Smooth muscle cell (in vitro differentiated cells): Measurements from ENCODE around the gene PCP4. TPM values are rescaled to one million over a fixed set of nuclear protein-coding genes. Genes with fewer than 3 reads are reported as not detected.

Experiments used
- DNase-seq: peaks from one replicate; lab custom pipeline; 2025; ENCODE audit not compliant: unreplicated experiment; lab: John Stamatoyannopoulos, UW
- H2AFZ ChIP-seq: fragments of 200-600 bp; sonication (generic); 2 replicates; pipeline ENCODE4 v1.6.0; 2016; ENCODE audit warnings: antibody characterized with exemption, low read depth, mild to moderate bottlenecking
- H3F3A ChIP-seq: fragments of 200-600 bp; sonication (generic); 2 replicates; pipeline ENCODE4 v1.6.0; 2017; ENCODE audit warnings: antibody characterized with exemption, low read depth
- H3K27ac ChIP-seq: fragments of 200-600 bp; sonication (generic); 2 replicates; pipeline ENCODE4 v1.5.1; 2016; ENCODE audit warnings: low read depth, mild to moderate bottlenecking
- H3K27me3 ChIP-seq: fragments of 200-600 bp; sonication (generic); 2 replicates; pipeline ENCODE4 v1.6.1; 2016; ENCODE audit warnings: low read depth, mild to moderate bottlenecking
- H3K36me3 ChIP-seq: fragments of 200-600 bp; sonication (generic); 2 replicates; pipeline ENCODE4 v1.5.1; 2016; ENCODE audit warnings: low read depth
- H3K4me1 ChIP-seq: fragments of 200-600 bp; sonication (generic); 2 replicates; pipeline ENCODE4 v1.5.1; 2016; ENCODE audit warnings: low read depth
- H3K4me2 ChIP-seq: fragments of 200-600 bp; sonication (generic); 2 replicates; pipeline ENCODE4 v1.6.0; 2016; ENCODE audit warnings: mild to moderate bottlenecking
- H3K4me3 ChIP-seq: fragments of 200-600 bp; sonication (generic); 2 replicates; pipeline ENCODE4 v1.5.1; 2016; ENCODE audit warnings: mild to moderate bottlenecking
- H3K79me2 ChIP-seq: fragments of 200-600 bp; sonication (generic); 2 replicates; pipeline ENCODE4 v1.6.0; 2016; ENCODE audit warnings: low read depth, mild to moderate bottlenecking
- H3K9ac ChIP-seq: fragments of 200-600 bp; sonication (generic); 2 replicates; pipeline ENCODE4 v1.6.0; 2016; ENCODE audit warnings: low read depth
- H3K9me3 ChIP-seq: fragments of 200-600 bp; sonication (generic); replicated peaks from 2 replicates; pipeline ENCODE4 v1.5.1; 2016; ENCODE audit warnings: low read depth
- H4K20me1 ChIP-seq: fragments of 200-600 bp; sonication (generic); 2 replicates; pipeline ENCODE4 v1.6.0; 2016; ENCODE audit warnings: low read depth
- WGBS: methylation state at CpG from one replicate; pipeline ENCODE4 v1.1.7; 2016; ENCODE audit warnings: low lambda C conversion rate; 5-methylcytosine and 5-hydroxymethylcytosine counted together
- polyA plus RNA-seq: library from polyadenylated mRNA; unstranded; fragments of >200 nt; fragmentation: Nextera tagmentation; extraction: Ambion mirVana; gene quantifications from 2 replicates; pipeline ENCODE4 v1.2.1, GENCODE V29; 2016
- total RNA-seq: library from RNA; depleted of rRNA; stranded (reverse); fragments of >200 nt; gene quantifications from 2 replicates; pipeline ENCODE4 v1.2.3, GENCODE V29; 2014
- TF ChIP-seq, protein P1 (sequence below): fragments of 200-600 bp; sonication (generic); IDR thresholded peaks from 2 replicates; pipeline ENCODE4 v1.5.1; 2017; ENCODE audit warnings: borderline replicate concordance, mild to moderate bottlenecking, antibody characterized with exemption; ENCODE audit not compliant: insufficient read depth, poor library complexity, severe bottlenecking

The PCP4 gene
- total and polyA plus RNA-seq, 2 experiments from 2014 or later, result not detected

- no peak overlapping the region for H2AFZ ChIP-seq
- no peaks in the 10 kb centered on the region for H4K20me1 ChIP-seq
- H3K9ac ChIP-seq, result no peak overlapping the region
- WGBS, result 77% methylated on average over 1 of the region's 1 CpG
- no peak overlapping the region for H3K4me3 ChIP-seq
- H3K4me1 ChIP-seq, result no peaks in the 10 kb centered on the region
- no peak overlapping the region for H3K27ac ChIP-seq
- no peak overlapping the region for H3K4me2 ChIP-seq
- no peaks in the 10 kb centered on the region for H3F3A ChIP-seq
- TF ChIP-seq, protein P1, sequence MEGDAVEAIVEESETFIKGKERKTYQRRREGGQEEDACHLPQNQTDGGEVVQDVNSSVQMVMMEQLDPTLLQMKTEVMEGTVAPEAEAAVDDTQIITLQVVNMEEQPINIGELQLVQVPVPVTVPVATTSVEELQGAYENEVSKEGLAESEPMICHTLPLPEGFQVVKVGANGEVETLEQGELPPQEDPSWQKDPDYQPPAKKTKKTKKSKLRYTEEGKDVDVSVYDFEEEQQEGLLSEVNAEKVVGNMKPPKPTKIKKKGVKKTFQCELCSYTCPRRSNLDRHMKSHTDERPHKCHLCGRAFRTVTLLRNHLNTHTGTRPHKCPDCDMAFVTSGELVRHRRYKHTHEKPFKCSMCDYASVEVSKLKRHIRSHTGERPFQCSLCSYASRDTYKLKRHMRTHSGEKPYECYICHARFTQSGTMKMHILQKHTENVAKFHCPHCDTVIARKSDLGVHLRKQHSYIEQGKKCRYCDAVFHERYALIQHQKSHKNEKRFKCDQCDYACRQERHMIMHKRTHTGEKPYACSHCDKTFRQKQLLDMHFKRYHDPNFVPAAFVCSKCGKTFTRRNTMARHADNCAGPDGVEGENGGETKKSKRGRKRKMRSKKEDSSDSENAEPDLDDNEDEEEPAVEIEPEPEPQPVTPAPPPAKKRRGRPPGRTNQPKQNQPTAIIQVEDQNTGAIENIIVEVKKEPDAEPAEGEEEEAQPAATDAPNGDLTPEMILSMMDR, result no peak
- H3K79me2 ChIP-seq, result no peaks in the 10 kb centered on the region
- DNase-seq, result no peak
- no peaks in the 10 kb centered on the region for H3K9me3 ChIP-seq
- no peaks in the 10 kb centered on the region for H3K36me3 ChIP-seq
- peaks cover 16% of the 10 kb centered on the region for H3K27me3 ChIP-seq
These were observed 48.6 kb downstream of the PCP4 start for GRCh38 chr21:39915881-39916280.

- no peak for DNase-seq
- WGBS, result 73% methylated on average over 4 of the region's 4 CpGs
- Histone ChIP-seq H3K4me1 (no peaks in the 10 kb centered on the region), H3K9ac (no peak overlapping the region), H3F3A (no peaks in the 10 kb centered on the region), H3K27ac (no peak overlapping the region), H3K79me2 (no peaks in the 10 kb centered on the region), H3K4me2 (no peak overlapping the region), H4K20me1 (no peaks in the 10 kb centered on the region), H2AFZ (no peak overlapping the region), H3K27me3 (peaks cover 13% of the 10 kb centered on the region), H3K36me3 (no peaks in the 10 kb centered on the region), H3K4me3 (no peak overlapping the region), H3K9me3 (no peaks in the 10 kb centered on the region)
- TF ChIP-seq, protein P1, result no peak
These were observed 51.3 kb downstream of the PCP4 start for GRCh38 chr21:39918558-39918957.

GRCh38 chr21:39923476-39923875 lies 56.2 kb downstream of the PCP4 start:
- TF ChIP-seq, protein P1, result no peak
- DNase-seq, result no peak
- WGBS, result 90% methylated on average over 10 of the region's 10 CpGs
- H3K27ac ChIP-seq, result no peak overlapping the region
- no peaks in the 10 kb centered on the region for H3K4me1 ChIP-seq
- no peak overlapping the region for H3K4me3 ChIP-seq
- no peaks in the 10 kb centered on the region for H3K36me3 ChIP-seq
- H3F3A ChIP-seq, result no peaks in the 10 kb centered on the region
- H2AFZ ChIP-seq, result no peak overlapping the region
- no peaks in the 10 kb centered on the region for H3K9me3 ChIP-seq
- H3K79me2 ChIP-seq, result no peaks in the 10 kb centered on the region
- H3K4me2 ChIP-seq, result no peak overlapping the region
- H3K9ac ChIP-seq, result no peak overlapping the region
- no peaks in the 10 kb centered on the region for H4K20me1 ChIP-seq
- H3K27me3 ChIP-seq, result peaks cover 2% of the 10 kb centered on the region

DNA sequence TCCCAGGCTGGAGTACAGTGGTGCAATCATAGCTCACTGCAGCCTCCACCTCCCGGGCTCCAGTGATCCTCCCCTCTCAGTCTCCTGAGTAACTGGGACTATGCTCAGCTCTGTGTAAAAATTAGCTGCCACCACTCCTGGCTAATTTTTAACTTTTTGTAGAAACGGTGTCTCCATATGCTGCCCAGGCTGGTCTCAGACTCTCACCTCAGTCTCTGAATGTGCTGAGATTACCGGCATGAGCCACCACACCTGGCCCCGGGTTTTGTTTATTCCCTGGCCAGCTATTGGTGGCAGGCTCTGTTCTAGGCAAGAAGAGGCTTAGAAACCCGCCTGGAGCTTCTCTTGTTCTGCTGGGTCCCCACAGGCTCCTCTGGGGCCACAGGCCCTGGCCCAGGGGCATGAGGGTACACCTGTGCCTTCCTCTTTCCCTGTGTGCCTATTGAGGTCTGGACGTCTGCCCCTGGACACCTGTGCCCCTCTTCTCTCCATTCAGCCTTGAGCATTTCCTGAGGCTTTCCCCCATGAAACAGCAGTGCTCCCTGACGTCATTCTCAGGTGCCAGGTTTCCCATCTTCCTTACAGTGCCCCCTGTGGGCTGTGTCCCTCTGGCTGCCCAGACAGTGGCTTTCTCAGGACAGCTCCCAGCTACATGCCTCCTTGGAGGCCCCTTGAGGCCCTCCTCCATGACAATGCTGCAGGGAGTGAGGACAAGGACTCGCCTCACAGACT lies 57.5 kb downstream of the PCP4 start:
- Histone ChIP-seq H4K20me1 (no peaks in the 10 kb centered on the region), H3F3A (no peaks in the 10 kb centered on the region), H3K9me3 (no peaks in the 10 kb centered on the region), H3K4me1 (no peaks in the 10 kb centered on the region), H2AFZ (no peak overlapping the region), H3K36me3 (no peaks in the 10 kb centered on the region), H3K4me3 (no peak overlapping the region), H3K4me2 (no peak overlapping the region), H3K27ac (no peak overlapping the region), H3K9ac (no peak overlapping the region), H3K79me2 (no peaks in the 10 kb centered on the region), H3K27me3 (no peaks in the 10 kb centered on the region)
- DNase-seq, result no peak
- TF ChIP-seq, protein P1, result no peak
- 82% methylated on average over 8 of the region's 8 CpGs for WGBS
